Measurements from ENCODE around the gene SLC16A3. TPM values are rescaled to one million over a fixed set of nuclear protein-coding genes. Genes with fewer than 3 reads are reported as not detected.
A peak's percentile ranks its signal among the peaks of the same experiment; 100 is the strongest.

The SLC16A3 gene
- polyA plus RNA-seq, 3 donors = 26.3 to 103 (median 35.3) TPM

DNA sequence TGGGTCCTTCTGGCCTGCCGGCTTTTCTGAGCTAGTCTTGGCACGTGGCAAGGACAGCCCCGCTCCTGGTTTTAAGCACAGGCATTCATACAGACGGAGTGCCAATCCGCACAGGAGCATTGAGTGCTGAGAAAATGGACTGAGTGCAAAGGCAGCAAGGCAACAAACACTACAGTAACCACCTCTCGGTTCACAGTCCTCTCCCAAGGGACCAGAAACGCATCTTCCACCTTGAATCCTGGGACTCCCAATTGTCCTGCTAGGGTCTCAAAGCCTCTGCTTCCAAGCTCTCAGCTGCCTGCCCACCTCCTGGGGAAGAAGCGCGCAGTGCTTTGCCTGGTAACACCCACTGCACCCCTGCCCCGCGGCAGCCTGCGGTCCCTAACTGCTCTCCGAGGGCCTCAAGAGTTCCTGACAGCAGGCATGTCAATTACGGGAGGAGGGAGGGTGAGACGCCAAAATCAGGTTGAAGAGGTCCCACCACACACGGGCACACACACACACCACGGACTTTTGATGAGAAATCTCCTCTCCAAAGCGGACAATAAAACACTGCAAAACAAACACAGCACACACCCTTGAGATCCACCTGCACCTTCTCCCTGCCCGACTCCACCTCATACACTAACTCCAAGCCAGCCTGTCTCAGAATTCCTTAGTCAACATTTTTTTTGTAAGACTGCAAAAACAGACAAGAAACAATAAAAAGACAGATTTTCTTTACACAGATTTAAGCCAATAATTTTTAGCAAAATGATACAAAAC lies 15.0 kb downstream of the SLC16A3 start:
- Histone ChIP-seq H3K9ac (ENCODE audit: insufficient read depth, low read length, poor library complexity, severe bottlenecking) (no peak overlapping the region), H4K20me1 (ENCODE audit: insufficient read depth, low read length) (peaks cover 100% of the 10 kb centered on the region), H3K4me2 (replicated peaks; ENCODE audit: extremely low read depth, low read length, poor library complexity, severe bottlenecking) (no peak overlapping the region), H3K4me3 (replicated peaks in 1 of 3; ENCODE audit: low read depth in 2 of 3, low read length in 3 of 3) (no peak overlapping the region), H3K27ac (ENCODE audit: low read depth in 1 of 2, low read length in 2 of 2) (peak overlapping the region in 1 of 2 donors; percentile 74), H3K36me3 (replicated peaks in 1 of 2; ENCODE audit: control insufficient read depth in 1 of 2, insufficient read depth in 2 of 2, low read length in 2 of 2) (peaks cover 69 to 77% of the 10 kb centered on the region in 2 donors), H3K9me3 (replicated peaks in 1 of 2; ENCODE audit: control insufficient read depth in 1 of 2, insufficient read depth in 1 of 2, low read length in 2 of 2) (no peaks in the 10 kb centered on the region), H3K4me1 (ENCODE audit: control insufficient read depth in 1 of 2, insufficient read depth in 2 of 2, low read length in 2 of 2) (peaks cover 47 to 59% of the 10 kb centered on the region in 2 donors), H2AFZ (ENCODE audit: insufficient read depth, low read depth, low read length, poor library complexity, severe bottlenecking) (no peak overlapping the region), H3K27me3 (ENCODE audit: control insufficient read depth in 2 of 2, insufficient read depth in 2 of 2, low read length in 2 of 2) (no peaks in the 10 kb centered on the region), H3K79me2 (ENCODE audit: insufficient read depth, low read length) (peaks cover 88% of the 10 kb centered on the region)
- peaks cover 70% of the 10 kb centered on the region for H3K4me1 Mint-ChIP-seq
- peaks cover 61 to 73% of the 10 kb centered on the region in 2 donors for H3K36me3 Mint-ChIP-seq
- no peak for DNase-seq
- H3K4me3 Mint-ChIP-seq = no peak overlapping the region
- peaks cover 0 to 6% (median 0%) of the 10 kb centered on the region in 3 donors for H3K27me3 Mint-ChIP-seq (ENCODE audit: low read depth in 3 of 3)
- no peak for TF ChIP-seq CTCF (IDR thresholded peaks at IDR 0.05)
- intact Hi-C loops (cut with micrococcal nuclease) = loop anchor here (2.0 to 5.0 kb wide), 3 partner anchors 37 to 78 kb away; no protein-coding TSS in a partner anchor
- WGBS (ENCODE audit: insufficient coverage) = 96% methylated on average over 15 of the region's 19 CpGs
- peaks cover 0 to under 1% (median 0%) of the 10 kb centered on the region in 7 donors for H3K9me3 Mint-ChIP-seq
- peak overlapping the region in 5 of 7 donors; percentile 7 to 78 (median 56) for H3K27ac Mint-ChIP-seq

DNA sequence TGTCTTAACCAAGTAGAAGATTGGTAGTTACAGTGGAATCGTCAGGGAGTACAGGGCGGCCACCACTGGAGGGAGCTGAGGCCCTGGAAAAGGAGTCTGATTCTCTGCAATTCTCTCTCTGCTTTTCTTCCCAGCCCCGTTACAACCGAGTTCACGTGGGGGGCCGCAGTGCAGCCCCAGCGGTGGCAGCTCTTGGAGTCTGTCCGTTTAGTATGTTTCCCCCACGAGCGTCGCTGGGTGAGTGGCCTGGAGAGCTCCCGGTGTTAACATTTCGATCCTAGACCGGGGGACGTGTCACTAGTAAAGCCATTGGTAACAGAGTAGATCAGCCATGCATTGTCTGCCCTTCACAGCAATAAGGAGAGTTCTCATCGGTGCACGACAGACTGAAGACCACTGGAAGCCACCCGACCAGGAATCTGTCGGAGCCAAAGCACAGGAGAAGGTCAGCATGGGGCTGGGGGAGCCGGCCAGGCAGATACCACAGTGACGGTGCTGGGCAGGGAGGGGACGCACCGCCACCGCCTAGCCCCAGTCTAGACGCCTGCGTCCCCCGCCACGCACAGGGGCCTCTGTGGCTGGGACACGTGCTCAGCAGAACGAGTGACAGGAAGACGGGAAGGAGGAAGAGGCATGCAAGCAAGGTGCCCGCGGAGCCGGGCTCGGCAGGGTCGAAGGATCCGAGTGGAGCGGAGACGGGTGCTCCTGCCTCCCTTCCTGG lies 15.7 kb downstream of the SLC16A3 start:
- peaks cover 100% of the 10 kb centered on the region for H4K20me1 ChIP-seq (ENCODE audit: insufficient read depth, low read length)
- no peak overlapping the region for H3K9ac ChIP-seq (ENCODE audit: insufficient read depth, low read length, poor library complexity, severe bottlenecking)
- peak overlapping the region in 1 of 2 donors; percentile 74 for H3K27ac ChIP-seq (ENCODE audit: low read depth in 1 of 2, low read length in 2 of 2)
- H3K36me3 ChIP-seq (replicated peaks in 1 of 2; ENCODE audit: control insufficient read depth in 1 of 2, insufficient read depth in 2 of 2, low read length in 2 of 2) = peaks cover 72 to 81% of the 10 kb centered on the region in 2 donors
- peaks cover 0 to 6% (median 0%) of the 10 kb centered on the region in 3 donors for H3K27me3 Mint-ChIP-seq (ENCODE audit: low read depth in 3 of 3)
- peaks cover 63 to 73% of the 10 kb centered on the region in 2 donors for H3K36me3 Mint-ChIP-seq
- H3K27me3 ChIP-seq (ENCODE audit: control insufficient read depth in 2 of 2, insufficient read depth in 2 of 2, low read length in 2 of 2) = no peaks in the 10 kb centered on the region
- WGBS (ENCODE audit: insufficient coverage) = 77% methylated on average over 29 of the region's 39 CpGs
- H3K9me3 ChIP-seq (replicated peaks in 1 of 2; ENCODE audit: control insufficient read depth in 1 of 2, insufficient read depth in 1 of 2, low read length in 2 of 2) = no peaks in the 10 kb centered on the region
- peaks cover 62% of the 10 kb centered on the region for H3K4me1 Mint-ChIP-seq
- no peak for DNase-seq
- no peak overlapping the region for H3K4me3 ChIP-seq (replicated peaks in 1 of 3; ENCODE audit: low read depth in 2 of 3, low read length in 3 of 3)
- peak overlapping the region in 6 of 7 donors; percentile 14 to 77 (median 61) for H3K27ac Mint-ChIP-seq
- peaks cover 40 to 52% of the 10 kb centered on the region in 2 donors for H3K4me1 ChIP-seq (ENCODE audit: control insufficient read depth in 1 of 2, insufficient read depth in 2 of 2, low read length in 2 of 2)
- peak; percentile 55 for TF ChIP-seq CTCF (IDR thresholded peaks at IDR 0.05)
- H3K4me2 ChIP-seq (replicated peaks; ENCODE audit: extremely low read depth, low read length, poor library complexity, severe bottlenecking) = no peak overlapping the region
- intact Hi-C loops (cut with micrococcal nuclease) = loop anchor here (2.0 to 5.0 kb wide), 3 partner anchors 37 to 78 kb away; no protein-coding TSS in a partner anchor
- no peak overlapping the region for H2AFZ ChIP-seq (ENCODE audit: insufficient read depth, low read depth, low read length, poor library complexity, severe bottlenecking)
- peaks cover 88% of the 10 kb centered on the region for H3K79me2 ChIP-seq (ENCODE audit: insufficient read depth, low read length)
- H3K9me3 Mint-ChIP-seq = peaks cover 0 to 3% (median 0%) of the 10 kb centered on the region in 7 donors
- no peak overlapping the region for H3K4me3 Mint-ChIP-seq
